Measurements from ENCODE around the gene IFT172. TPM values are rescaled to one million over a fixed set of nuclear protein-coding genes. Genes with fewer than 3 reads are reported as not detected.
"Not testable (repeated sequence)": the region's sequence is repeated elsewhere in the genome, so short reads cannot be mapped to it uniquely, and the experiment has no call there.

IFT172 gene, protein sequence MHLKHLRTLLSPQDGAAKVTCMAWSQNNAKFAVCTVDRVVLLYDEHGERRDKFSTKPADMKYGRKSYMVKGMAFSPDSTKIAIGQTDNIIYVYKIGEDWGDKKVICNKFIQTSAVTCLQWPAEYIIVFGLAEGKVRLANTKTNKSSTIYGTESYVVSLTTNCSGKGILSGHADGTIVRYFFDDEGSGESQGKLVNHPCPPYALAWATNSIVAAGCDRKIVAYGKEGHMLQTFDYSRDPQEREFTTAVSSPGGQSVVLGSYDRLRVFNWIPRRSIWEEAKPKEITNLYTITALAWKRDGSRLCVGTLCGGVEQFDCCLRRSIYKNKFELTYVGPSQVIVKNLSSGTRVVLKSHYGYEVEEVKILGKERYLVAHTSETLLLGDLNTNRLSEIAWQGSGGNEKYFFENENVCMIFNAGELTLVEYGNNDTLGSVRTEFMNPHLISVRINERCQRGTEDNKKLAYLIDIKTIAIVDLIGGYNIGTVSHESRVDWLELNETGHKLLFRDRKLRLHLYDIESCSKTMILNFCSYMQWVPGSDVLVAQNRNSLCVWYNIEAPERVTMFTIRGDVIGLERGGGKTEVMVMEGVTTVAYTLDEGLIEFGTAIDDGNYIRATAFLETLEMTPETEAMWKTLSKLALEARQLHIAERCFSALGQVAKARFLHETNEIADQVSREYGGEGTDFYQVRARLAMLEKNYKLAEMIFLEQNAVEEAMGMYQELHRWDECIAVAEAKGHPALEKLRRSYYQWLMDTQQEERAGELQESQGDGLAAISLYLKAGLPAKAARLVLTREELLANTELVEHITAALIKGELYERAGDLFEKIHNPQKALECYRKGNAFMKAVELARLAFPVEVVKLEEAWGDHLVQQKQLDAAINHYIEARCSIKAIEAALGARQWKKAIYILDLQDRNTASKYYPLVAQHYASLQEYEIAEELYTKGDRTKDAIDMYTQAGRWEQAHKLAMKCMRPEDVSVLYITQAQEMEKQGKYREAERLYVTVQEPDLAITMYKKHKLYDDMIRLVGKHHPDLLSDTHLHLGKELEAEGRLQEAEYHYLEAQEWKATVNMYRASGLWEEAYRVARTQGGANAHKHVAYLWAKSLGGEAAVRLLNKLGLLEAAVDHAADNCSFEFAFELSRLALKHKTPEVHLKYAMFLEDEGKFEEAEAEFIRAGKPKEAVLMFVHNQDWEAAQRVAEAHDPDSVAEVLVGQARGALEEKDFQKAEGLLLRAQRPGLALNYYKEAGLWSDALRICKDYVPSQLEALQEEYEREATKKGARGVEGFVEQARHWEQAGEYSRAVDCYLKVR (N-terminal part only)
- total RNA-seq, result 4.3 and 9.5 TPM in 2 replicates
- 6.9 TPM for polyA plus RNA-seq (2012)

DNA sequence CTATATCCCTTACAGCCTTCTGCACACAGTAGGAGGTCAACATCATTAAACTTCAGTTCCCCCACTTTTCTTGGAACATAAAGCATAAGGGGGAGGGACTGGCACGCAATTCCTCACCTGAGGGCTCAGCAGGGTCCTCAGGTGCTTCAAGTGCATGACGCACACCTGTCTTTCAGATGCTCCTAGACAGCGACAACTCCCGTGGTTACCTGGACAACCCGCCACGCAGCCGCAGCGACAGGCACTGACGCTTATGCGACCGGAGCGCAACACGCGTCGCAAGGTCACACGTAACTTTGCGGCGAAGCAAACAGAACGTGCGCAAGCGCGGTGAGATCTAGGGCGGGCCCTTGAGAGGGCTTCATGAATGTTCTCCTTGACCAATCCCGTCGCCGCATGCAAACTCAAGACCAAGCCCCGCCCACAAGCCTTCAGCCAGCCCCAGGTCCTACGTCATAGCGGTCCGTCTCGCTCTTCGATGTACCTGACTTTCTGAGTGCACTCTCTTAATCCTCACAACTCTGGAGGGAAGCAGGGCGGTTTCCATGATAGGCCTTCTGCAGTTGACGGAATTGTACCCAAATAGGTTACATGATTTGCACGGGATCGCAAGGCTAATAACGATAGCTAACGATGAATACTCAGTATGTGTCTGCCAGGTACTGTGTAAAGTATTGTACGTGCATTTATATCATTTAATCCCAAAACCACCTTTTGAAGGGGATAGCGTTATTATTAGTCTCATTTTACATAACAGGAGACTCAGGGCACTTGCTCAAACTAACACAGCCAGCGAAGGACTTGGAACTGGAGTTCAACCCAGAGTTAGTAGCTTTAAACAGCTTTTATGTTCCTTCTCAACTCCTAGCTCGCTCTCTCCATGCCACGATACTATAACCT is at the start of gene IFT172:
TSS of gene IFT172 (minus strand) at position 246 of the 900 bp plus-strand sequence. CDS start at position 156, 90 bp downstream.
- peak; percentile 92 for DNase-seq (ENCODE audit: low read depth)

DNA sequence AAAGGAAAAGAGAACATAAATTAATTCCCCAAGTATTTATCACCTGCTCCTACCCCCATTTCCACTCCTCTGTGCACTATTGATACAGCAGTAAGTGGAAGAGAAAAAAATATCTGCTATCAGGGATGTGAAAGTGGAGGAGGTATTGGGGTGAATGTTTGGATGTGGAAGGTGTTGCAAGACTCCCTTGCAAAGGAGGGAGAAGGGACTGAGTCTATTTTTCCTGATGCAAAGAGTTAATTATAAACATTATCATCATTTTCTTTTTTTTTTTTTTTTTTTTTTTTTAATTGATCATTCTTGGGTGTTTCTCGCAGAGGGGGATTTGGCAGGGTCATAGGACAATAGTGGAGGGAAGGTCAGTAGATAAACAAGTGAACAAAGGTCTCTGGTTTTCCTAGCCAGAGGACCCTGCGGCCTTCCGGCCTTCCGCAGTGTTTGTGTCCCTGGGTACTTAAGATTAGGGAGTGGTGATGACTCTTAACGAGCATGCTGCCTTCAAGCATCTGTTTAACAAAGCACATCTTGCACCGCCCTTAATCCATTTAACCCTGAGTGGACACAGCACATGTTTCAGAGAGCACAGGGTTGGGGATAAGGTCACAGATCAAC is 49.4 kb upstream of the IFT172 start:
- DNase-seq (ENCODE audit: low read depth), result not testable (repeated sequence)

DNA sequence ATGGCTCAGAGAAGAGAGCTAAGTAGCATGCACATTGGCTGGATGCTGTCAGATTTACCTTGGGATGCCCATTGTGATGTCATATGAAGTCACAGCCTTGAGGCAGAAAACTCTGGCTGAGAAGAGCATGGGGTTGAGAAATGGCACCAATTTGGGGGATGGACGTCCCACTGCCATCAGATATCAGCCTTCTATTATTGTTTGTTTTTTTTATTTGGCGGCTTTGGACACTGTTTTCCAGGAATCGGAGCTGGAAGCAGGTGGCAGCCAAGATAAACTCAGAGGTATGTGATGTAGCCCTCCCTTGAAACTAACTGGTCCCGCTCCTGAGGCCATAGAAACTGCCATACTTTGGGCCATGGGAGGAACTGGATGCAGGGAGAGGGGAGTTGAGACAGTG is 47.7 kb upstream of the IFT172 start:
- no peak for DNase-seq (ENCODE audit: low read depth)

DNA sequence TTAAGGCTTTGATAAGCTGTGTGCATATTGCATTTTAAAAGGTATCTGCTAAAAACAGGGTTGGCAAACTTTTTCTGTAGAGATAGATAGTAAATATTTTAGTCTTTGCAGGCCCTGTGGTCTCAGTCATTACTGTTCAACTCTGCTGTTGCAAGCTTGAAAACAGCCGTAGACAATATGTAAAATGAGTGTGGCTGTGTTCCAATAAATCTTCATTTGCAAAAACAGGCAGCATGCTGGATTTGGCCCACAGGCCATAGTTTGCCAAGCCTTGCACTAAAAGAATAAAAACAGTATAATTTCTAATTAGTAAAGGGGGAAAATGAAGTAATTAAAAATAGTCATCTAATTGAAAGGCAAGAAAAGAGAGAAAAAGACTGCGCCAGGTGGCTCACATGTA is 42.4 kb upstream of the IFT172 start:
- no peak for DNase-seq (ENCODE audit: low read depth)

DNA sequence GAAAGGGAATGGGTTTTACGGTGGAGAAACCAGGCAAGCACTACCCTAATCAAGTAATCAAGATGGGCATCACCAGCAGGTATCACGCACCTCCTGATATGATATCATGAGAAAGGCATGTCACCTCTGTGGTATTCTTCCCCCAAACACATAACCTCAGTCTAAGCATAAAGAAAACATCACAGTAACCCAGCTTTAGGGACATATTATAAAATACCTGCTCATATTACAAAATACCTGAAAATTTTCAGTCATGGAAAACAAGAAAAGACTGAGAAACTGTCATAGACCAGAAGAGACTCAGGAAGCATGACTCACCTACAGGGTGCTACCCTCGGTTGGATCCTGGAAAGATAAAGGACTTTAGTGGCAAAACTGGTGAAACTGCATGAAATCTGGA is 37.6 kb upstream of the IFT172 start:
- DNase-seq (ENCODE audit: low read depth), result no peak

DNA sequence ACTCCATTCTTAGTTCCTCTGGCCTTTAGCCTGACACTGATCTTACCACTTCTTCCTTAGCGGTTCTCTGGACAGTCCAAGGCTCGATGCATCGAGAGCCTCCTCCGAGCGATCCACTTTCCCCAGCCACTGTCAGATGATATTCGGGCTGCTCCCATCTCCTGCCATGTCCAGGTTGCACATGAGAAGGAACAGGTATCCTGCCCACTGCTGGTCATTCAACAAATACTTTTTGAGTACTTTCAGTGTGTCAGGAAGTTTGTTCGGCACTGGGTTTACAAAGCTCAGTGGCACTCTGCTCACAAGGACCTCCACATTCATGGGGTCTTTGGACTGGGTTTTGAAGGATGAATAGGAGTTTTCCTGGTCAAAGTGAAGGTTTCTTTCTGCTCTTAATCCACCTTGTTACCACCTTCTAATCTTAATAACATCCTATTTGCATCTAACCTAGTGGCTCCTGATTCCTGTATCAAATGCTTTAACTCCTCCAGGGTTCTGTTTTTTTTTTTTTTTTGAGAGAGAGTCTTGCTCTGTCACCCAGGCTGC is 32.9 kb upstream of the IFT172 start:
- no peak for DNase-seq (ENCODE audit: low read depth)

DNA sequence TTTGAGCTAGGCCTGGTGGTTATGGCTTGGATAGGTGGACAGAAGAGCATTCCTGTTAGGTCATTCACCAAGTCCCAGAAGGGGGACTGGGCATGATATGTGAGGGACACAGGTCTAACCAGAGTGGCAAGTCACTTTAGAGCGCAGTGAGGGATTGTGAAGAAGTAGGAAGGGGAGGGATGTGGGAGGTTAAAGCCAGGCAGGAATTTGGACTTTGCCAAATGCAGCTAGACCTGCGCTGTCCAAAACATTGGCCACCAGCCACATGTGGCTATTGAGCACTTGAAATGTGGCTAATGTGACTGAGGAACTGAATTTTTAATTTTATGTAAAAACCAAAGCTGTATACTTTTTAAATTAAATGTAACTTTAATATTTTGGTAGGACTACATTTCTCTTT is 30.8 kb upstream of the IFT172 start:
- no peak for DNase-seq (ENCODE audit: low read depth)

DNA sequence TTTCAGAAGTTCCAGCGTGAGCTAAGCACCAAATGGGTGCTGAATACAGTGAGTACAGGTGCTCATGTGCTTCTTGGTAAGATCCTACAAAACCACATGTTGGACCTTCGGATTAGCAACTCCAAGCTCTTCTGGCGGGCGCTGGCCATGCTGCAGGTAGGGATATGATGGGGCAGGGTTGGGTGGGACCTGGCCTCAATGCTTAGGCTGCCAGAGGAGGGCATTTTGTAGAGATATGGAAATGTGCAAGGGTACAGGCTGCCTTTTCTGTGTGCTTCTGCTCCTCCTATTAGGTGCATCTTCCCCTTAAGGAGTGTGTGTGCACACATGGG is 29.2 kb upstream of the IFT172 start:
- no peak for DNase-seq (ENCODE audit: low read depth)

DNA sequence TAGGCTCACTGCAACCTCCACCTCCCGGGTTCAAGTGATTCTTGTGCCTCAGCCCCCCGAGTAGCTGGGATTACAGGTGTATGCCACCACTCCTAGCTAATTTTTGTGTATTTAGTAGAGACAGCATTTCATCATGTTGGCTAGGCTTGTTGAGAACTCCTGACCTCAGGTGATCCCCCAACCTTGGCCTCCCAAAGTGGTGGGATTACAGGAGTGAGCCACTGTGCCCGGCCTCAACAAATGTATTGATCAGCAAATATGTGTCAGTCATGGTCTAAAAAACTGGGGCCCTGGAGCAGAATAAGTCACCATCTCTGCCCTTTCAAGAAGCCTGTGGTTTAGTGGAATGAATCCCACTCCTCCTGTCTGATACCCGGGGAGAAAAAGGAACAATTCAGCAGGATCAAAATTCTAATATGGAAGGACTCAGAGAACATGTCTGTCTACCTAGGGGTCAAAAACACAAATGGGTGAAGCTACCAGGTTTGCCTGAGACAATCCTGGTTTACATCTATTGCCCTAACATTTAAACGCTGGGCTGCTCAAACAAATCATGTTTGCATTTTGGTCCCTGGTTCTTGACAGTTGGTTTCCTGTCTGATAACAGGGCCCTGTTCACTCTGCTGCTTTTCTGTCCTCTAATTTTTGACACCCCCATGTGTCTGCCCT is 28.7 kb upstream of the IFT172 start:
- DNase-seq (ENCODE audit: low read depth), result no peak

DNA sequence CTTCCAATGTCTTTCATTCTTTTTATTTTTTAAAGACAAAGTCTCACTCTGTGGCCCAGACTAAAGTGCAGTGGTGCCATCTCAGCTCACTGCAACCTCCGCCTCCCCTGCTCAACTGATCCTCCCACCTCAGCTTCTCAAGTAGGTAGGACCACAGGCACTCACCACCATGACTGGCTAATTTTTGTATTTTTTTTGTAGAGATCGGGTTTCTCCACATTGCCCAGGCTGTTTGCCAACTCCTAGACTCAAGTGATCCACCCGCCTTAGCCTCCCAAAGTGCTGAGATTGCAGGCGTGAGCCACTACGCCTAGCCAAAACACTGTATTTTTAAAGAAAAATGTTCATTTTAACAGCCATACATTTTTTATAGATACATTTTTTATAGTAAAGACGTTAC is 19.8 kb upstream of the IFT172 start:
- peak; percentile 66 for DNase-seq (ENCODE audit: low read depth)

DNA sequence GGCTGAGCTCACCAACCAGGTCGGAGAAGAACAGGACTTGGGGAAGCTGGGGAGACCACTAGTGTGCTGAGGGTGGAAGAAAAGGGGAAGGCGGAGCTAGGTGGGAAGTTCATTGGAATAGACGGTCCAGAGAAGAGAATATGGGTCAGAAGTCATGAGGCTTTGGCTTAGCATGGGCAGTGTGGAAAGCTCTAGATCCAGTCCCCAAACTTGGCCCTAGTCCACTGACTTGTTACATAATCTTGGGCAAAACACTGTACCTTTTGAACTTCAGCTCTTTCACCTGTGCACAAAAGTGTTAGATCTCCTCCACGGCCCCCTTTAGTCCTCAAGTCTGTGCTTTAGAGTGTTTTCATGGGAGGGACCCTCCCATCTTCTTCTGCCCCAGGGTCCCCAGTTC is 17.8 kb upstream of the IFT172 start:
- DNase-seq (ENCODE audit: low read depth), result no peak

DNA sequence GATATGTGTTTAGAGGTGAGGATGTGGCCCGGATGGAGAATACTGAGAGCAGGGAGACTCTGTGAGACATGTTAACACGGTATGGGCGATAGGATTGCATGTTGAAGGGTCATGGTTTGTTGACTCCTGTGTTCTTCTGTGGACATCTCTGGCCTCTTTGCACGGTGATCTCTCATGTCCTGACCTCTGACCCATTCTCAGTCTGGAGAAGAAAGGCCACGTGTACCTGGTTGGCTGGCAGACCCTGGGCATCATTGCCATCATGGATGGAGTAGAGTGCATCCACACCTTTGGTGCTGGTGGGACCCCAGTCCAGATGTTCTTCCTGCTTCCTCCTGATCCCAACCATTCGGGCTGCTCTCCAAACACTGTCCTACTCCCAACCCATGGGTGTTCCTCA is 17.0 kb upstream of the IFT172 start:
- no peak for DNase-seq (ENCODE audit: low read depth)

DNA sequence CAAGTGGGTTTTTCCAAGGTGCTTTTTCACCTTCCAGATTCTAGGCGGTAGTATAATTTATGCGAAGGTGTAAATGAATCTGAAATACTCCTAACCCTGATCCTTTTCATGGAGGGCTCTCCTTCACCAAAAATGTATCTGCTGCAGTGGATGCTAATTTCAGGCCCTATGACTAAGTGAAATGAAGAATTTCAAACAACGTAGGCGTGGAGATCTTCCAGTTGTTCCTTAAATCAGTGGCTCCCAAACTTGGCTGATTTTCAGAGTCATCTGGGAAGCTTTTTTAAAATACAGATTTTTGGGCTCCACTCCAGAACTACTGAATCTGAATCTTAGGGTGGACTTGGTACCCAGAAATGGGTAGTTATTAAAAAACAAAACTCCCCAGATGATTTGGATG is 12.6 kb upstream of the IFT172 start:
- DNase-seq (ENCODE audit: low read depth), result peak; percentile 80

DNA sequence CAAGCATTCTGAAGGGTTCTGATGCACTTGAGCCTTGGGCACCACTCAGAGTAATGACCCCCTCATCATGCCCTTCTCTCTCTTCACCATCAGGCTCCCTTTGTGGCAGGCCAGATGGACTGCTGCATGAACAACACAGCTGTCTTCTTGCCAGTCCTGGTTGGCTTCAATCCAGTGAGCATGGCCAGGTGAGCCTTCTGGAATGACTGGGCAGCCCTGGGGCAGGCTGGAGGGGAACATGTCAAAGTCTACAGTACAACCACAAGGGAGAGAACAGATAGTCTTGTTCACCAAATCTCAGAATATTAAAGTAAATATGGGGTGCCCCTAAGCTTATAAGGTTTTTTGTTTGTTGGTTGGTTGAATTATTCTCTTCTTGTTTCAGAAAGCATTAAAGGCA is 11.5 kb upstream of the IFT172 start:
- peak; percentile 69 for DNase-seq (ENCODE audit: low read depth)

DNA sequence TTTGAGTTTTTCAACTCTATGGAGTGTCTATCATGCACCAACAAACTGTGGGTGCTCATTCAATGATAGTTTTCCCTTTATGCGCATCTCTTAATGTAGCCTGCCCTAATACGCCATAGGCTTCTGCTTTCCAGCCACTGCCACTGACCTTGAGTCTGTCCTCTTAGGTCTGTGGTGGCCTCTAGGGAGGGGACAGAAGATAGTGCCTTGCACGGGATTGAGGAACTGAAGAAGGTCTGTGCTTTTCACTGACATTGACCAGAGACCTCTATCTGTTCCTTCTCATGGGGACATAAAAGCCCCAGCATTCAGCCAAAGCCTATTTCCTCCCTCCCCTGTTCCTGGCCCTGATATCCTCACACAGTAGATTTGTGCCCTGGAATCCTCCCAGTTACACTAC is 9.4 kb upstream of the IFT172 start:
- no peak for DNase-seq (ENCODE audit: low read depth)

DNA sequence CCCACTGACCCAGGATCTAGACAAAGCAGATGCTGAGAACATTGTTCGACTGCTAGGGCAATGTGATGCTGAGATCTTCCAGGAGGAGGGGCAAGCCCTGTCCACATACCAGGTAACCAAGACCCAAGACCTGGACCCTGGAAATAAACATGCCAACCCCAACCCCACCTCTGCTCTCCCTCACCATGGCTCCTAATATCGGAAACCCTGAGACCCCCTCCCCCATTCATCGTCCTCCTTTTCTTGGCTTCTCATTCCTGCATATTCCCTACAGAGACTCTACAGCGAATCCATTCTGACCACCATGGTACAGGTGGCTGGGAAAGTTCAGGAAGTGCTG is 7.7 kb upstream of the IFT172 start:
- no peak for DNase-seq (ENCODE audit: low read depth)

DNA sequence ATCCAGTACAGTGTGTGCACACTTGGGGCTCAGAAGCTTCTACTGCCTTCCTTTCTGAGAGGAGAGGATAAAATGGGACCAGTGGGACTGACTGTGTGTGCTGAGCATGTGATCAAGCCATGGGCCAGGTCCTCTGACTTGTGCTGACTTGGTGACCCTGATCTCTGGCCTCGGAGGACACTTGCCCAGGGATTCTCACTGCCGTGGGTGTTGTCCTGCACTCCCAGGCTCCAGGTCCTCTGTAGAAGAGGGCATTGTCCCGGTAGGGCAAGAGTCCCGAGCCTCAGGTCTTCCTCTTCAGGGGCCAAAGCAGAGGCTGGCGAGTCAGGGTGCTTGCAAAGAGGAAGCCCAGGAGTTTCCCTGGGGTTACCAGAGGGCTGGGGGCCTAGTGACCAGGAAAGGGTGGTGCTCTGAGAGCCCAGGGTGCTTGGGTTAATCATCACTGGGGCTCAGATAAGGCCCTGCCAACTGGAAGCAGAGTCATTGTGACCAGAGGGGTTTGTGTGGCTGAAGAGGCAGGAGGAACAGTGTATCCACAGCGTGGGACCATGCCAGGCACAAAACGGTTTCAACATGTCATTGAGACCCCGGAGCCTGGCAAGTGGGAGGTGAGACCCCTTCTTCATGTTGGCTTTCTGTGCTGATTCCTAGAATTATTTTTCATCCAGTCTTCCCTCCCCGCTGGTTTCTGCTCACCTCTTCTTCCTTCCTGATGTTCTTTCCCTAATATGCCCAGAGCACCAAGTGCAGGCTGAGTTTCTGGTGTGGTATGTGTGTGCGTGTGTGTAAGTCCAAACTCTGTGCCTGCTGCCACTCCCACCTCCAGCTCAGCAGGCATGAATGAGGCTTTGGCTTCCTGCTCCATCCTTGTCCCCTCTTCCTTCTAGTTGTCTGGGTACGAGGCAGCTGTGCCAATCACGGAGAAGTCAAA is 7.1 kb upstream of the IFT172 start, which contains the start of gene GCKR:
TSS of gene GCKR (plus strand) at position 483 of the 931 bp plus-strand sequence. CDS start at position 549, 66 bp downstream.
- no peak for DNase-seq (ENCODE audit: low read depth)

DNA sequence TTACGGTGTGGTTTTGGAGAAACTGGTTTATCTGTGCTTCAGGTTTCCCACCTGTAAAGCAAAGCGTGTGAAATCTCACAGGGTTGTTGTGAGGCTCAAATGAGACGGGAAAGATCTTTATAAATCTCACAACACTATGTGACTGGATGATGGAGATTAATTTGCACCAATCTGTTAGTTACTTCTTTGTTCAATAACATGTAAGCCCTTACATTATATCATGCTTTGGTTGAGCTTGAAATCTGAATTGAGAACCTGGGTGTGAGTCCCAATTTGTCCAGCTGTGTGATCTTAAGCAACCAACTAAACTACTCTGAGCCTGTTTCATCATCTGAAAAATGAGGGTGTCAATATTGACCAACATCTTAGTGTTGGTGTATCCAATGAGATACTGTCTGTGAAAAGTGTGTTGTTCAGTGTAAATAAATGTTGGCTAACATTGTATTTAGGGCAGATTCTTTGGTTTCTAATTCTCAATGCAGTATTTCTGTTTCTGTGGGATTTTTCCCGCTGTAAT is 6.4 kb upstream of the IFT172 start:
- no peak for DNase-seq (ENCODE audit: low read depth)
